ENCODE data around the gene ZNF8. TPM values are rescaled to one million over a fixed set of nuclear protein-coding genes. Genes with fewer than 3 reads are reported as not detected.
"Not testable (repeated sequence)": the region's sequence is repeated elsewhere in the genome, so short reads cannot be mapped to it uniquely, and the experiment has no call there.

Gene ZNF8
- total RNA-seq, 2 experiments from 2014 or later: 5.2 to 5.8 TPM

GRCh38 chr19:58310685-58311084 is 31.9 kb downstream of the ZNF8 start:
- H3K4me3 Mint-ChIP-seq, POLR2A ChIA-PET, H3K9me3 Mint-ChIP-seq, H3K27ac Mint-ChIP-seq, ATAC-seq, H3K27me3 Mint-ChIP-seq: not testable (repeated sequence)
- TF ChIP-seq CTCF (IDR thresholded peaks at IDR 0.05): peak; percentile 54
- CTCF ChIA-PET: interaction anchor here (1.0 to 1.9 kb wide), 2 partner anchors 16 to 209 kb away, joined by 3 to 5 read pairs; partner anchors contain the start of genes ZBTB45 and ZSCAN22
- intact Hi-C loops (cut with micrococcal nuclease): loop anchor here (5.0 kb wide), 1 partner anchor 83 kb away; the partner anchor contains the start of gene ZNF544
- Mint-ChIP-seq H3K36me3 (ENCODE audit: low read depth) (peaks cover 86% of the 10 kb centered on the region), H3K4me1 (ENCODE audit: low read depth) (peaks cover 33% of the 10 kb centered on the region)
- DNase-seq: peak; percentile 30

- H3K9me3 Mint-ChIP-seq: no peaks in the 10 kb centered on the region
- intact Hi-C loops (cut with micrococcal nuclease): loop anchor here (5.0 kb wide), 1 partner anchor 84 kb away; the partner anchor contains the start of gene ZNF544
- no peak overlapping the region for H3K4me3 Mint-ChIP-seq
- H3K27ac Mint-ChIP-seq: no peak overlapping the region
- H3K4me1 Mint-ChIP-seq (ENCODE audit: low read depth): peaks cover 28% of the 10 kb centered on the region
- ChIA-PET CTCF (interaction anchor here (1.0 kb wide), 1 partner anchor 15 kb away, joined by 3 read pairs; the partner anchor contains the start of gene ZSCAN22), POLR2A (interaction anchor here (1.2 kb wide), 1 partner anchor 15 kb away, joined by 3 read pairs; no protein-coding TSS in a partner anchor)
- no peak for TF ChIP-seq CTCF (IDR thresholded peaks at IDR 0.05)
- DNase-seq (no peak), ATAC-seq (no peak)
- no peaks in the 10 kb centered on the region for H3K27me3 Mint-ChIP-seq
- peaks cover 85% of the 10 kb centered on the region for H3K36me3 Mint-ChIP-seq (ENCODE audit: low read depth)
These were observed 32.6 kb downstream of the ZNF8 start for GRCh38 chr19:58311345-58311865.

- no peak for DNase-seq
- ChIA-PET POLR2A (no interaction called here), CTCF (no interaction called here)
- Mint-ChIP-seq H3K36me3 (ENCODE audit: low read depth) (peaks cover 50% of the 10 kb centered on the region), H3K4me3 (no peak overlapping the region), H3K4me1 (ENCODE audit: low read depth) (no peaks in the 10 kb centered on the region), H3K27ac (no peak overlapping the region), H3K27me3 (no peaks in the 10 kb centered on the region), H3K9me3 (no peaks in the 10 kb centered on the region)
- intact Hi-C loops (cut with micrococcal nuclease): no loop called here
- ATAC-seq: no peak
- TF ChIP-seq CTCF (IDR thresholded peaks at IDR 0.05): no peak
These were observed 36.8 kb downstream of the ZNF8 start for GRCh38 chr19:58315580-58315979.

GRCh38 chr19:58317476-58318072 is 38.8 kb downstream of the ZNF8 start:
- no peak overlapping the region for H3K27ac Mint-ChIP-seq
- CTCF ChIA-PET: interaction anchor here (1.3 kb wide), 1 partner anchor 8 kb away, joined by 4 read pairs; no protein-coding TSS in a partner anchor
- POLR2A ChIA-PET: interaction anchor here (1.7 to 2.0 kb wide), 2 partner anchors 9 to 12 kb away, joined by 5 to 6 read pairs; partner anchors contain the start of gene ERVK3-1
- H3K36me3 Mint-ChIP-seq (ENCODE audit: low read depth): peaks cover 34% of the 10 kb centered on the region
- TF ChIP-seq CTCF (IDR thresholded peaks at IDR 0.05): no peak
- no peaks in the 10 kb centered on the region for H3K4me1 Mint-ChIP-seq (ENCODE audit: low read depth)
- intact Hi-C loops (cut with micrococcal nuclease): no loop called here
- H3K27me3 Mint-ChIP-seq: no peaks in the 10 kb centered on the region
- H3K4me3 Mint-ChIP-seq: no peak overlapping the region
- DNase-seq: peak; percentile 46
- H3K9me3 Mint-ChIP-seq: no peaks in the 10 kb centered on the region
- no peak for ATAC-seq

- Mint-ChIP-seq H3K4me1 (ENCODE audit: low read depth) (no peaks in the 10 kb centered on the region), H3K4me3 (no peak overlapping the region), H3K27ac (no peak overlapping the region), H3K27me3 (no peaks in the 10 kb centered on the region), H3K36me3 (ENCODE audit: low read depth) (peaks cover 30% of the 10 kb centered on the region), H3K9me3 (no peaks in the 10 kb centered on the region)
- DNase-seq (no peak), ATAC-seq (no peak)
- intact Hi-C loops (cut with micrococcal nuclease): no loop called here
- ChIA-PET POLR2A (interaction anchor here (0.6 to 0.8 kb wide), 2 partner anchors 9 to 118 kb away, joined by 3 read pairs; no protein-coding TSS in a partner anchor), CTCF (interaction anchor here (1.3 kb wide), 1 partner anchor 9 kb away, joined by 4 read pairs; no protein-coding TSS in a partner anchor)
- no peak for TF ChIP-seq CTCF (IDR thresholded peaks at IDR 0.05)
These were observed 39.5 kb downstream of the ZNF8 start for GRCh38 chr19:58318297-58318696.

All from activated CD8-positive, alpha-beta T cell treated with anti-CD3 and anti-CD28 coated beads for 36 hours (primary cell).